K562 (cell line): ENCODE measurements around the gene PDE4D. TPM values are rescaled to one million over a fixed set of nuclear protein-coding genes. Genes with fewer than 3 reads are reported as not detected.

Experiments used
- ATAC-seq: fragments of 200-7000 bp; cut with Tn5 transposase; 3 replicates; pipeline ENCODE4 v1.9.1; 2020; ENCODE audit warnings: moderate library complexity
- BruUV-seq: library from RNA; stranded (reverse); fragments of 400-500 nt; replicated peaks from 2 replicates; lab custom pipeline; 2021; lab: Mats Ljungman, UMichigan
- CTCF ChIA-PET: fragments of 300-600 bp; formaldehyde crosslinking; extraction: SDS; loops from one replicate; lab custom pipeline; 2021; ENCODE audit warnings: low intra/inter-chr PET ratio; lab: Yijun Ruan, JAX
- POLR2A ChIA-PET: fragments of 300-600, 350-650 bp; sonication (Branson Sonifier 250); formaldehyde crosslinking; extraction: SDS; loops from one replicate; lab custom pipeline; 2021; ENCODE audit warnings: antibody characterized with exemption, inconsistent platforms; lab: Yijun Ruan, JAX
- DNase-seq, 4 experiments: peaks; one replicate each; pipeline versions ENCODE4 v3.0.0 to v3.0.0-alpha.2; 2011 to 2018; ENCODE audit warnings: low spot score in 3 of 4, mixed read lengths in 3 of 4; ENCODE audit errors: extremely low read depth in 1 of 4
- FAIRE-seq: peaks from 2 replicates; lab custom pipeline; 2011; peaks lifted over from hg19 to GRCh38; lab: Jason Lieb, UNC
- H2AFZ ChIP-seq: 2 replicates; pipeline ENCODE4 v1.6.0; 2011; ENCODE audit warnings: low read depth, low read length, control low read depth, inconsistent platforms
- H3K27ac ChIP-seq: fragments of 200-600 bp; 3 replicates; pipeline ENCODE4 v1.8.0; 2011; ENCODE audit warnings: low read depth, mild to moderate bottlenecking, control low read depth, inconsistent platforms, low read length, moderate library complexity, mixed read lengths; ENCODE audit errors: extremely low read depth
- H3K27me3 ChIP-seq, 2 experiments: fragments of 300-600 bp in 1 of 2; 2 replicates in 1 of 2; 3 replicates in 1 of 2; pipeline versions ENCODE4 v1.6.0 to v1.8.0; 2011; ENCODE audit warnings: inconsistent platforms in 2 of 2, low read length in 2 of 2, mild to moderate bottlenecking in 1 of 2, mixed read lengths in 1 of 2, moderate library complexity in 1 of 2; ENCODE audit not compliant: control insufficient read depth in 2 of 2, insufficient read depth in 2 of 2
- H3K36me3 ChIP-seq: fragments of 300-600 bp; 3 replicates; pipeline ENCODE4 v1.8.0; 2011; ENCODE audit warnings: mild to moderate bottlenecking, low read length, inconsistent platforms; ENCODE audit not compliant: control insufficient read depth, insufficient read depth
- H3K4me1 ChIP-seq, 2 experiments: fragments of 200-600 bp in 1 of 2; replicated peaks in 1 of 2; 2 replicates in 1 of 2; 3 replicates in 1 of 2; pipeline versions ENCODE4 v1.5.1 to v1.8.0; 2011; ENCODE audit warnings: inconsistent platforms in 2 of 2, low read length in 2 of 2, mild to moderate bottlenecking in 1 of 2, mixed read lengths in 1 of 2, moderate library complexity in 1 of 2; ENCODE audit not compliant: control insufficient read depth in 2 of 2, insufficient read depth in 2 of 2
- H3K4me2 ChIP-seq: 2 replicates; pipeline ENCODE4 v1.6.1; 2011; ENCODE audit warnings: low read length, control low read depth, inconsistent platforms, mixed read lengths; ENCODE audit not compliant: insufficient read depth
- H3K4me3 ChIP-seq: fragments of 200-600 bp; sonication (generic), shearing (Covaris generic); 2 replicates; pipeline ENCODE4 v1.5.1; 2016; ENCODE audit warnings: control low read depth, inconsistent platforms
- H3K79me2 ChIP-seq: fragments of 200-600 bp; 3 replicates; pipeline ENCODE4 v1.8.0; 2011; ENCODE audit warnings: low read length, inconsistent platforms; ENCODE audit not compliant: control insufficient read depth, insufficient read depth
- H3K9ac ChIP-seq, 2 experiments: 2 replicates each; pipeline versions ENCODE4 v1.6.0 to v1.6.1; 2011; ENCODE audit warnings: low read depth in 2 of 2, low read length in 2 of 2, control low read depth in 1 of 2, inconsistent platforms in 1 of 2, mild to moderate bottlenecking in 1 of 2, mixed read lengths in 1 of 2; ENCODE audit not compliant: insufficient read depth in 1 of 2
- H3K9me1 ChIP-seq: one replicate; pipeline ENCODE4 v1.6.0; 2011; ENCODE audit warnings: inconsistent platforms, mild to moderate bottlenecking, low read length, moderate library complexity; ENCODE audit not compliant: control insufficient read depth, insufficient read depth
- H3K9me3 ChIP-seq: replicated peaks from 2 replicates; pipeline ENCODE4 v1.5.1; 2011; ENCODE audit warnings: low read depth, low read length, inconsistent platforms; ENCODE audit not compliant: control insufficient read depth, insufficient read depth
- H4K20me1 ChIP-seq: replicated peaks from 2 replicates; pipeline ENCODE4 v1.6.1; 2011; ENCODE audit warnings: low read length, inconsistent platforms, mixed read lengths; ENCODE audit not compliant: control insufficient read depth, insufficient read depth
- KHSRP ChIP-seq: fragments of 450-650 bp; IDR thresholded peaks from 2 replicates; pipeline ENCODE4 v1.6.1; 2017
- POLR2B ChIP-seq: fragments of 450-650 bp; IDR thresholded peaks from 2 replicates; pipeline ENCODE4 v1.6.1; 2018; ENCODE audit warnings: low read depth; ENCODE audit not compliant: partially characterized antibody
- RFX1 ChIP-seq: fragments of 450-650 bp; IDR thresholded peaks from 2 replicates; pipeline ENCODE4 v1.6.1; 2016; ENCODE audit warnings: mild to moderate bottlenecking, moderate library complexity
- ZC3H8 ChIP-seq: fragments of 450-650 bp; IDR thresholded peaks from 2 replicates; pipeline ENCODE4 v1.6.1; 2017
- WGBS: fragments of 100-300 bp; shearing (Covaris generic); methylation state at CpG from one replicate; pipeline ENCODE4 v1.1.6; 2016; ENCODE audit warnings: low coverage, mixed read lengths; ENCODE audit not compliant: insufficient coverage; ENCODE audit errors: missing lambda C conversion rate; 5-methylcytosine and 5-hydroxymethylcytosine counted together
- in situ Hi-C: fragments of 300-500 bp; cut with MboI; formaldehyde crosslinking; loops from 4 replicates; pipeline ENCODE4 v1.15.0; 2018; ENCODE audit warnings: inconsistent platforms, mixed read lengths
- intact Hi-C: fragments of 100-400 bp; cut with micrococcal nuclease; formaldehyde crosslinking; loops from 2 replicates; pipeline ENCODE4 v1.14.2; 2022
- polyA plus RNA-seq, 8 experiments: library from polyadenylated mRNA; depleted of rRNA in 4 of 8; stranded (reverse) in 5 of 8; unstranded in 3 of 8; fragments of >200 nt; fragmentation: Nextera tagmentation in 2 of 8; fragmentation: Illumina TruSeq in 1 of 8; extraction: Ambion mirVana in 2 of 8; extraction: Trizol in 1 of 8; gene quantifications; 2 replicates each; pipeline versions ENCODE4 v1.2.1 to v1.2.3, GENCODE V29; 2011 to 2014; ENCODE audit warnings: inconsistent platforms in 1 of 8, missing spikeins in 1 of 8
- total RNA-seq, 7 experiments: library from RNA; depleted of rRNA in 6 of 7; stranded (reverse); fragments of >200 nt in 6 of 7; fragmentation: Illumina TruSeq in 2 of 7; extraction: Trizol in 2 of 7; gene quantifications; 2 replicates each; pipeline versions ENCODE4 v1.2.1 to v1.2.3, GENCODE V29; 2011 to 2021; ENCODE audit warnings: low replicate concordance in 1 of 7
- TF ChIP-seq, protein P1 (sequence below): fragments of 250-450 bp; sonication (Bioruptor Pico); IDR thresholded peaks from 2 replicates; pipeline ENCODE4 v1.5.0; 2021; ENCODE audit warnings: mild to moderate bottlenecking, borderline replicate concordance
- TF ChIP-seq, protein P2 (sequence below): sonication (generic); formaldehyde crosslinking; IDR thresholded peaks from 2 replicates; pipeline ENCODE4 v1.8.1; 2023; ENCODE audit warnings: missing genetic modification reagents, mild to moderate bottlenecking, borderline replicate concordance
- TF ChIP-seq, protein P3 (sequence below): fragments of 250-450 bp; sonication (Bioruptor Pico); IDR thresholded peaks from 2 replicates; pipeline ENCODE4 v1.9.0; 2021; ENCODE audit warnings: mild to moderate bottlenecking

PDE4D gene
- total and polyA plus RNA-seq, 9 of the 15 experiments (the other 6 are each of a cell fraction or from before 2014, with no cell fraction given): 0.04 to 0.46 (median 0.13) TPM

DNA sequence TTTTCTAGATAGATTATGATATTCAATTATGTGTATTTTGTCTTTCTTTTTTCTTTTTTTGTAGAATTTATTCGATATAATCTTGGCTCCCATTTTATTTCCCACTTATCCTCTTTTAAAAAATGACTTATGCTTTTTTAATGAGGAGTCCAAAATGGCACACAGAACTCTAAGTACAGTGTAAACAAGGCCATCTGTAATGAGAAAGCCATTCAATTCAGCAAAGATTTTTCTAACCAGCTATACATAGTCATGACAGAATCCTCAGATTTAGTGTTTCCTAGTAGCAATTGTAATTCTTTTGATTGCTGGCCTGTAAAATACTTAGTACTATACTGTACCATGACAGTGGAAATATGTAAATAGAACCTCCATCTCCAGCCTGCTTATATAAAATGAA is 659.3 kb downstream of the PDE4D start:
- 0% methylated on average over 1 of the region's 1 CpG for WGBS
- Histone ChIP-seq H3K4me1 (no peaks in the 10 kb centered on the region), H3K79me2 (no peaks in the 10 kb centered on the region), H3K9ac (no peak overlapping the region), H4K20me1 (no peaks in the 10 kb centered on the region), H3K27ac (no peak overlapping the region), H2AFZ (no peak overlapping the region), H3K4me2 (no peak overlapping the region), H3K9me3 (no peaks in the 10 kb centered on the region), H3K27me3 (no peaks in the 10 kb centered on the region), H3K4me3 (no peak overlapping the region), H3K9me1 (no peaks in the 10 kb centered on the region), H3K36me3 (no peaks in the 10 kb centered on the region)
- no peak for ATAC-seq
- intact Hi-C loops (no loop called here), in situ Hi-C loops (no loop called here)
- no TSS peak for BruUV-seq
- ChIA-PET POLR2A (no interaction called here), CTCF (no interaction called here)
- DNase-seq: no peak
- FAIRE-seq: no peak
- TF ChIP-seq POLR2B (no peak), RFX1 (no peak), ZC3H8 (no peak), KHSRP (no peak)
- TF ChIP-seq, protein P1, sequence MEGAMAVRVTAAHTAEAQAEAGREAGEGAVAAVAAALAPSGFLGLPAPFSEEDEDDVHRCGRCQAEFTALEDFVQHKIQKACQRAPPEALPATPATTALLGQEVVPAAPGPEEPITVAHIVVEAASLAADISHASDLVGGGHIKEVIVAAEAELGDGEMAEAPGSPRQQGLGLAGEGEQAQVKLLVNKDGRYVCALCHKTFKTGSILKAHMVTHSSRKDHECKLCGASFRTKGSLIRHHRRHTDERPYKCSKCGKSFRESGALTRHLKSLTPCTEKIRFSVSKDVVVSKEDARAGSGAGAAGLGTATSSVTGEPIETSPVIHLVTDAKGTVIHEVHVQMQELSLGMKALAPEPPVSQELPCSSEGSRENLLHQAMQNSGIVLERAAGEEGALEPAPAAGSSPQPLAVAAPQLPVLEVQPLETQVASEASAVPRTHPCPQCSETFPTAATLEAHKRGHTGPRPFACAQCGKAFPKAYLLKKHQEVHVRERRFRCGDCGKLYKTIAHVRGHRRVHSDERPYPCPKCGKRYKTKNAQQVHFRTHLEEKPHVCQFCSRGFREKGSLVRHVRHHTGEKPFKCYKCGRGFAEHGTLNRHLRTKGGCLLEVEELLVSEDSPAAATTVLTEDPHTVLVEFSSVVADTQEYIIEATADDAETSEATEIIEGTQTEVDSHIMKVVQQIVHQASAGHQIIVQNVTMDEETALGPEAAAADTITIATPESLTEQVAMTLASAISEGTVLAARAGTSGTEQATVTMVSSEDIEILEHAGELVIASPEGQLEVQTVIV (CRISPR knock-in tag): no peak
- TF ChIP-seq, protein P2, sequence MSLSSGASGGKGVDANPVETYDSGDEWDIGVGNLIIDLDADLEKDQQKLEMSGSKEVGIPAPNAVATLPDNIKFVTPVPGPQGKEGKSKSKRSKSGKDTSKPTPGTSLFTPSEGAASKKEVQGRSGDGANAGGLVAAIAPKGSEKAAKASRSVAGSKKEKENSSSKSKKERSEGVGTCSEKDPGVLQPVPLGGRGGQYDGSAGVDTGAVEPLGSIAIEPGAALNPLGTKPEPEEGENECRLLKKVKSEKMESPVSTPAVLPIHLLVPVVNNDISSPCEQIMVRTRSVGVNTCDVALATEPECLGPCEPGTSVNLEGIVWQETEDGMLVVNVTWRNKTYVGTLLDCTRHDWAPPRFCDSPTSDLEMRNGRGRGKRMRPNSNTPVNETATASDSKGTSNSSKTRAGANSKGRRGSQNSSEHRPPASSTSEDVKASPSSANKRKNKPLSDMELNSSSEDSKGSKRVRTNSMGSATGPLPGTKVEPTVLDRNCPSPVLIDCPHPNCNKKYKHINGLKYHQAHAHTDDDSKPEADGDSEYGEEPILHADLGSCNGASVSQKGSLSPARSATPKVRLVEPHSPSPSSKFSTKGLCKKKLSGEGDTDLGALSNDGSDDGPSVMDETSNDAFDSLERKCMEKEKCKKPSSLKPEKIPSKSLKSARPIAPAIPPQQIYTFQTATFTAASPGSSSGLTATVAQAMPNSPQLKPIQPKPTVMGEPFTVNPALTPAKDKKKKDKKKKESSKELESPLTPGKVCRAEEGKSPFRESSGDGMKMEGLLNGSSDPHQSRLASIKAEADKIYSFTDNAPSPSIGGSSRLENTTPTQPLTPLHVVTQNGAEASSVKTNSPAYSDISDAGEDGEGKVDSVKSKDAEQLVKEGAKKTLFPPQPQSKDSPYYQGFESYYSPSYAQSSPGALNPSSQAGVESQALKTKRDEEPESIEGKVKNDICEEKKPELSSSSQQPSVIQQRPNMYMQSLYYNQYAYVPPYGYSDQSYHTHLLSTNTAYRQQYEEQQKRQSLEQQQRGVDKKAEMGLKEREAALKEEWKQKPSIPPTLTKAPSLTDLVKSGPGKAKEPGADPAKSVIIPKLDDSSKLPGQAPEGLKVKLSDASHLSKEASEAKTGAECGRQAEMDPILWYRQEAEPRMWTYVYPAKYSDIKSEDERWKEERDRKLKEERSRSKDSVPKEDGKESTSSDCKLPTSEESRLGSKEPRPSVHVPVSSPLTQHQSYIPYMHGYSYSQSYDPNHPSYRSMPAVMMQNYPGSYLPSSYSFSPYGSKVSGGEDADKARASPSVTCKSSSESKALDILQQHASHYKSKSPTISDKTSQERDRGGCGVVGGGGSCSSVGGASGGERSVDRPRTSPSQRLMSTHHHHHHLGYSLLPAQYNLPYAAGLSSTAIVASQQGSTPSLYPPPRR (CRISPR knock-in tag): no peak
- TF ChIP-seq, protein P3, sequence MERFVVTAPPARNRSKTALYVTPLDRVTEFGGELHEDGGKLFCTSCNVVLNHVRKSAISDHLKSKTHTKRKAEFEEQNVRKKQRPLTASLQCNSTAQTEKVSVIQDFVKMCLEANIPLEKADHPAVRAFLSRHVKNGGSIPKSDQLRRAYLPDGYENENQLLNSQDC (CRISPR knock-in tag): no peak
